ENCODE measurements around the gene PTP4A1.

PTP4A1 gene

DNA sequence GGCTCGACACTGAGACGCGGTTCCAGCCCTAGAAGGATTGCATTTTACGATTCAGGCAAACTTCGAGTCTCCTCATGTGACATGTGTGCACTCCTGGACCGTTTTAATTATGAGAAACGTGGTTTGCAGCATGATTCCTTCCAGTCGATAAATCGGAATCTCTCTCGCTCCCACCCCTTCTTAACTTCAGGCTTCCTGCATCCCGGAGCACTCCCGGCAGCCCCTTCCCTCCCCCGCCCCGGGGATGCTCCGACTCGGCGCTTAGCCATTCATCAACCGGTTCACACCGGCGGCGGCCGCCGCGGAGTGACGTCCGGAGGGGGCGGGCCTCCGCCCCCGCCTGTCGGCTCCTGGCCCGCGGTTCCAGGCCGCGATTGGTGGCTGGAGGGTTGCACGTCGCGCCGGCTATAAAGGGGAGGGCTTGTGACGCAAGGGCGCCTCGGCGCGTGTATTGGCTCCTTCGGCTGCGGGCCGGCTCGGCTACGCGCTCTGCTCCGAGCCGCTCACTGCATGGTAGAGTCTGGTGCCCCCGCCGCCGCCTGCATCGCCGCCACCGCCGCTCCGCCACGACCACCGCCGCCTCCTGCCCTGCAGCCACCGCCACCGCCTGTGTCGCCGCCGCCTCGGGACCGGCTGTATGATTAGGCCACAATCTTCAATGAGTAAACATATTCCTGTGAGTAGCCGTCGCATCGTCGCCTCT is at the start of gene PTP4A1, which contains the start of gene LOC128125822:
PTP4A1 (plus strand) TSS at position 437 of the 703 bp plus-strand sequence. CDS start 4,401 bp downstream, outside the sequence.
LOC128125822 (plus strand) TSS at position 437 of the 703 bp plus-strand sequence.
- TF ChIP-seq, protein P1, sequence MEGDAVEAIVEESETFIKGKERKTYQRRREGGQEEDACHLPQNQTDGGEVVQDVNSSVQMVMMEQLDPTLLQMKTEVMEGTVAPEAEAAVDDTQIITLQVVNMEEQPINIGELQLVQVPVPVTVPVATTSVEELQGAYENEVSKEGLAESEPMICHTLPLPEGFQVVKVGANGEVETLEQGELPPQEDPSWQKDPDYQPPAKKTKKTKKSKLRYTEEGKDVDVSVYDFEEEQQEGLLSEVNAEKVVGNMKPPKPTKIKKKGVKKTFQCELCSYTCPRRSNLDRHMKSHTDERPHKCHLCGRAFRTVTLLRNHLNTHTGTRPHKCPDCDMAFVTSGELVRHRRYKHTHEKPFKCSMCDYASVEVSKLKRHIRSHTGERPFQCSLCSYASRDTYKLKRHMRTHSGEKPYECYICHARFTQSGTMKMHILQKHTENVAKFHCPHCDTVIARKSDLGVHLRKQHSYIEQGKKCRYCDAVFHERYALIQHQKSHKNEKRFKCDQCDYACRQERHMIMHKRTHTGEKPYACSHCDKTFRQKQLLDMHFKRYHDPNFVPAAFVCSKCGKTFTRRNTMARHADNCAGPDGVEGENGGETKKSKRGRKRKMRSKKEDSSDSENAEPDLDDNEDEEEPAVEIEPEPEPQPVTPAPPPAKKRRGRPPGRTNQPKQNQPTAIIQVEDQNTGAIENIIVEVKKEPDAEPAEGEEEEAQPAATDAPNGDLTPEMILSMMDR (IDR thresholded peaks at IDR 0.05): no peak

DNA sequence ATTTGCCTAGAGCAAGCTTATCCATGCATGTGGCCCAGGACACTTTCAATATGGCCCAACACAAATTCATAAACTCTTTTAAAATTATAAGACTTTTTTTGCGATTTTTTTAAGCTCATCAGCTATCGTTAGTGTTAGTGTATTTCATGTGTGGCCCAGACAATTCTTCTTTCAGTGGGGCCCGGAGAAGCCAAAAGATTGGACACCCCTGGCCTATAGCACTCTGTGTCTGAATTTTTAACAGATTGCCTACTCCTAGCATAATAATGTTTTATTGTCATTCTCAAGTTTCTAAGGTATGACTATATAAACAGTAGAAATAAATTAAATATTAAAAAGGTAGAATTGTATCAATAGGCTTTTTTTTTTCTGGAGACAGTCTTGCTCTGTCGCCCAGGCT is 48.6 kb upstream of the PTP4A1 start:
- TF ChIP-seq, protein P1 (IDR thresholded peaks at IDR 0.05): no peak

DNA sequence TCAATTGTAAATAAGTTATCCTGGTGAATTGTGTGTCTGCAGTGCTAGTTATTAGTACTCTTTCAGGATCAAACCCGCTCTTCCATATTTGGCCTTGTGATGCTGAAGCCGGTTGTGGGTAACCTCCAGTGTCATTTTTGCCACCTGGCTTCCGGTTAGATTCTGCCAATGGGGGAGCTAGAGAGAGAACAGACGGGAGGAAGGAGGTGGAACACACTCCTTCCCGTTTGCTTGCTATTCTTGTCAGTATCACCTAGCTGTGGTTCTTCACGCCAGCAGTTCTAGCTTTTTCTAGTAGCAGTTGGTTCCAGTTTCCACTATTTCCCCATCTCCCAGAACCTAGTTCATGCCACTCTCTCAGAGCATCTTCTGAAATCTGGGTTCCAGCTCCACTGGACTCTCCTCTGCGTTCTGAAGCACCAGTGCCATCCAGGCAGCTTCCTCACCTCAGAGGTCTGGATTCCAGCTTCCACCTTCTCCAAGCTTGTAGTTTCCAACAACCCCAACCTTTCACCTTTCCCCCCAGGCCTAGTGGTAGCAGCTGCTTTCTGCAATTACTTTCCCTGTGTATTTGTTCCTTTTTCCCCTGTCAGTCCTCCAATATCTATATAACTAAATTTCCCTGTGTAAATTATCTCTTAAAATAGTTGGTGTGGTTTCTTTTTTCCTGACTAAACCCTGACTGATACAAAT is 46.9 kb upstream of the PTP4A1 start:
- TF ChIP-seq, protein P1 (IDR thresholded peaks at IDR 0.05): no peak

DNA sequence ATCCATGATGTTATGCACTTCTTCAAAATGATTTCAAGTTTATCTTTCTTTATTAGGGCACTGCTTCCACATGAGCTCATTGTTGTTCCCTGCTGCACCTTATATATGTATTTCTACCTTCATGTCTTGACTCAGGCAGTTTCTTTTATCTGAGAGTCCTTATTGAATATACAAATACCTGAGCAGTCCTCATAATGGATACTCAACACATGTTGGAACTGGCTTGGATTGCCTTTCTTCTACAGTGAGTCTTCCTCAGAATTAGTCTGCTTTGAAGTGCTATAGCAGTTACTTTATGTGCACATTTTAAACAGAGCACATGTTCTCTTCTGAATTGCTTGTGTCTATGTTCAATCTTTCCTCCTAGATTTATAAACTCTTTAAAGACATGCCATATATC is 45.3 kb upstream of the PTP4A1 start:
- TF ChIP-seq, protein P1 (IDR thresholded peaks at IDR 0.05): no peak

DNA sequence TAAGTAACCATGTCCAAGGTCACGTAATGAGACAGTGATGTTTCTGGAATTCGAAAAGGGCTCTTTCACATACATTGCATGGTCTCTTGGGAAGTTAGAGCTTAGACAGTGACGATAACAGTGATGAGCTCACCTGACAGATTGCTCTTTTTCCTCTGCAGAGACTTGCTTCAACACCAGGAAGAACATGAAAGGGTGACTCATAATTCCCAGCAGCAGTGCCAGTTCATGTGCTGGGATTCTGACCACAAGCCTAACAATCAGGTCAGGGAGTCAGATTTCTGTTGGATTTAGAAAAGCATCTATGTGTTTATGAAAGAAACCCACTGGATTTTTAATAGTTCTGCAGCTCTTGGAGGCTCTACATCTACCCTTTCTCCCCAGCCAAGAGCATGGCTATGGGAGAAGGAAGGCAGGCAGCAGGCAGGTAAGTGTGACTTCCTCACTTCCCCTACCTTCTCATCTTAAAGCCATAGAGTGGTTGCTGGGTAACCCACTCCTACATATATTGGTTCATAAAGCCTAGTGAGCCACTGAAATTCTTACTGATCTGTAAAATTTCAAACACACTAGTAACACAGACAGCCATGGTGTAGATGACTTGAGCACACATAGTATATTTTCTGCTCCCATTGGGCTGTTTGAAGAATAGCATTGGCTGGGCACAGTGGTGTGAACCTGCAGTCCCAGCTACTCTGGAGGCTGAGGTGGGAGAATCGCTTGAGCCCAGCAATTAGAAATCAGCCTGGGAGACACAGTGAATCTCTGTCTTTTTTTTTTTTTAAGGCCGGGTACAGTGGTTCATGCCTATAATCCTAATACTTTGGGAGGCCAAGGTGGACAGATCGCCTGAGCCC is 44.4 kb upstream of the PTP4A1 start:
- TF ChIP-seq, protein P1 (IDR thresholded peaks at IDR 0.05): no peak

DNA sequence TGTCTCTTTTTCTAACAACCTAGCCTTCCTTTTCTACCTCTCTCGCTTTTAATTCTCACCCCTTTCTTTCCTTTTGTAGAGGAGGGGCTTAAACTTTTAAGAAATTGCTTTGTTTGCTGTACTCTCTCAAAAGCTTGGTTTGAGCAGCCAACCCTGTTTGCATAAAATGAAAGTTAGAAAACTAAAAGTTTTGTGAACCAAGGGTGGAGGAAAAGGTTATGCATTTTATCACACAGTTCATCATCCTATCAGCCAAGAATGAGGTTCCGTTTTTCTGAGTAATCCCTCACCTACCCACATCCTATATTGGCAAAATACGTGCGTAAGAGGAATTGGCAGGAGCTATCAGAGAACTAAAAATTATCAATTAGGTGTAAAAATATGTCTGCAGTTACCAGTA is 42.8 kb upstream of the PTP4A1 start:
- TF ChIP-seq, protein P1 (IDR thresholded peaks at IDR 0.05): no peak

DNA sequence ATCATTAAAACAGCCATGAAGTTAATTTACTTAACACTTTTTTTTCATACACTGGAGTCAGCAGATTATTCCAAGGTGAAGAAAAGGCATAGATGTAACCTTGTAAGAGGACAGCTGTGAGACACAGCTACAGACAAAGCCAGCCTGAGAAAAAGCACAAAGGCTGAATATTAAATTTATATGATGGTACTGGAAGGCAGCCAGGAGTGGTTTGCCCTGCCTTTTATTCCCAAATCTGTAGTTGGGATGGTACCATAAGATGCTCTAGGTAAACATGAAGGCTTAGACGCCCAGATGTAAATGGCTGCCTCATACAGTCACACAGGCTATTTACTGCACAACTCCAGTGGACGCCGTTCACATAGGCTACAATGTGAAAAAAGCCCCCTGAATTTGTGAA is 42.1 kb upstream of the PTP4A1 start:
- TF ChIP-seq, protein P1 (IDR thresholded peaks at IDR 0.05): no peak

All from LNCAP (cell line).